GM21576 (cell line): ENCODE results near the gene ITGB4.
A peak's percentile ranks its signal among the peaks of the same experiment; 100 is the strongest.

Experiments used
- ATAC-seq: cut with Tn5 transposase; IDR thresholded peaks from one replicate; pipeline ENCODE4 v1.9.1; 2021; ENCODE audit warnings: mild to moderate bottlenecking, moderate library complexity; ENCODE audit not compliant: unreplicated experiment

The ITGB4 gene

DNA sequence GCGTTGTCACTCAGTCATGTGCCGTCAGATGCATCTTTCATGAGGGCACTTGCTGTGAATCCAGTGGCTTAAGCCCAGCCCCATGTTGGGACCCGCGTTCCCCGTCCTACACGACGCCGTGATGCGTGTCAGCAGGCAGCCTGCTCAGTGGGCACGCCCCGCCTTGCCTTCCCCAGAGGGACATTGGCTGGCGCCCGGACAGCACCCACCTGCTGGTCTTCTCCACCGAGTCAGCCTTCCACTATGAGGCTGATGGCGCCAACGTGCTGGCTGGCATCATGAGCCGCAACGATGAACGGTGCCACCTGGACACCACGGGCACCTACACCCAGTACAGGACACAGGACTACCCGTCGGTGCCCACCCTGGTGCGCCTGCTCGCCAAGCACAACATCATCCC is 8.8 kb downstream of the ITGB4 start:
- no peak for ATAC-seq

DNA sequence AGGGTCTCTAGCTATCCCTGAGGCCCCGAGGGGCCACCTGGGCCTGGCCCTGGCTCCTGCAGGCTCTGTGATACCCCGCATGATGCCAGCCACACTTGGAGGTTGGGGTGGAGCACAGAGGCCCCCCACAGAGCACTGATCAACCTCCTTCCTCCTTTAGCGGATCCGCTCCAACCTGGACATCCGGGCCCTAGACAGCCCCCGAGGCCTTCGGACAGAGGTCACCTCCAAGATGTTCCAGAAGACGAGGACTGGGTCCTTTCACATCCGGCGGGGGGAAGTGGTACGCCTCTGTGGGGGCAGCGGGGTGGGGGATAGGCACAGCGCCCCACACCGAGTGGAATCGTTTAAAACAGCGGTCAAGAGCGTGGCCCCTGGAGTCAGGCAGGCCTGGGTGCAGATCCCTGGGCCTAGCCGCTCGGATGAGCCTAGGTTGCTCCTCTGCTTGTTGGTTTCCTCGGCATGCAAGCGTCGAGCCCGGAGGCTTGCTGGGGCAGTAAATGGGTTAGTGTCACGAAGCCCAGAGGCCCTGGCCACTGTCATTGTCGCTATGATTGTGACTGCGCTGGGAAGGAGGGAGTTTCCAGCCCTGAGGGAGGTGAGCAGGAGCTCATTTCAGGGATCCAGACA is 9.9 kb downstream of the ITGB4 start:
- no peak for ATAC-seq

DNA sequence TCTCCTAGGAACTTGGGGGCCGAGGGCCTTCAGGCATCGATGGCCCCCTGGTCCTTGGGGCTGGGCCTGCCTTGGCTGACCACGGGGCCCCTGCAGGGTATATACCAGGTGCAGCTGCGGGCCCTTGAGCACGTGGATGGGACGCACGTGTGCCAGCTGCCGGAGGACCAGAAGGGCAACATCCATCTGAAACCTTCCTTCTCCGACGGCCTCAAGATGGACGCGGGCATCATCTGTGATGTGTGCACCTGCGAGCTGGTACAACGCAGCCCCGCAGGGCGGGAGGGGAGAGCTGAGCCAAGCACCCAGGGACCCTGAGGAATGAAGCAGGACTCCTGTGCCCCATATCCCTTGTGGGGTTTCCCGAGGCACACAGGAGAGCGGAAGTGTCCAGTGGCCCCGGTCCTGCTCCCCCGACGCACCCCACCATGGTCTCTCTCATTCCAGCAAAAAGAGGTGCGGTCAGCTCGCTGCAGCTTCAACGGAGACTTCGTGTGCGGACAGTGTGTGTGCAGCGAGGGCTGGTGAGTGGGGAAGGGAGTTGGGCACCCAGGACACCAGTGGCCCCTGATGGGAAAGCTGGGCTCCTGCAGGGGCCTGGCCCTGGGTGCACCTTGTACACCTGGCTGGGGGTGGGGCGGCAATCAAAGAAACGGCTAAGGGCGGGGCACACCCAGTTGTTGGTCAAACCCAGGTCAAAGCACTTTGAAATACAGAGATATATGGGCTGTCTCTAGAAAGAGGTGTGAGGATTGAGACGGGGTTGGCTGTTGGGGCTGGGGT is 10.6 kb downstream of the ITGB4 start:
- no peak for ATAC-seq

DNA sequence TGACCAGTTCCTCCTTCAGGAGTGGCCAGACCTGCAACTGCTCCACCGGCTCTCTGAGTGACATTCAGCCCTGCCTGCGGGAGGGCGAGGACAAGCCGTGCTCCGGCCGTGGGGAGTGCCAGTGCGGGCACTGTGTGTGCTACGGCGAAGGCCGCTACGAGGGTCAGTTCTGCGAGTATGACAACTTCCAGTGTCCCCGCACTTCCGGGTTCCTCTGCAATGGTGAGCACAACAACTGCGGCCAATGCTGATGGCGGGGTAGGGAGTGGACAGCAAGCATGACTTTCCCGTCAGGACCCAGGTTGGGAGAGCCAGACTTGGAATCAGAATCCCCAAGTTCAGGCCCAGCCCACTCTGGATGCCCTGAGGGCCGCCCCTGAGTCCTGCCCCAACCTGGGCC is 12.2 kb downstream of the ITGB4 start:
- no peak for ATAC-seq

DNA sequence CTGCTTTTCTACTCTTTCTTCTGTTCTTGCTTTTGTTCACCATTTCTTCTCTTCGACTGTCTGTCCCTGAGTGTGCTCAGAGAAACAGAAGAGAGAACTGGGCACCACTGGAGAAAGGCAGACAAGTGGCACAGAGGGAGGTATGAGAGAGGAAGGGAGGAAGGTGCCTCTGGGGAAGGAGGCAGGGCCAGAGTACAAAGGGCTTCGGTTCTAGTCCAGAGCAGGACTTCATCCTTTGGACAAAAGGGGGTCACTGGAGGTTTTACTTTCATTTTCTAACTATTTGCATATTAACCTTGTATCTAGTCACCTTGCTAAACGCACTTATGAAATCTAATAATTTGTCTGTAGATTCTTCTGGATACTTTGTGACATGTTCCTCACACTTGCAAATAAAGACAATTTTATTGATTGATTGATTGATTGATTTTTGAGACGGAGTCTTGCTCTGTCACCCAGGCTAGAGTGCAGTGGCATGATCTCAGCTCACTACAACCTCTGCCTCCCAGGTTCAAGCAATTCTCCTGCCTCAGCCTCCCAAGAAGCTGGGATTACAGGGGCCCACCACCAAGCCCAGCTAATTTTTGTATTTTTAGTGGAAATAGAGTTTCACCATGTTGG is 13.5 kb downstream of the ITGB4 start:
- ATAC-seq = no peak

DNA sequence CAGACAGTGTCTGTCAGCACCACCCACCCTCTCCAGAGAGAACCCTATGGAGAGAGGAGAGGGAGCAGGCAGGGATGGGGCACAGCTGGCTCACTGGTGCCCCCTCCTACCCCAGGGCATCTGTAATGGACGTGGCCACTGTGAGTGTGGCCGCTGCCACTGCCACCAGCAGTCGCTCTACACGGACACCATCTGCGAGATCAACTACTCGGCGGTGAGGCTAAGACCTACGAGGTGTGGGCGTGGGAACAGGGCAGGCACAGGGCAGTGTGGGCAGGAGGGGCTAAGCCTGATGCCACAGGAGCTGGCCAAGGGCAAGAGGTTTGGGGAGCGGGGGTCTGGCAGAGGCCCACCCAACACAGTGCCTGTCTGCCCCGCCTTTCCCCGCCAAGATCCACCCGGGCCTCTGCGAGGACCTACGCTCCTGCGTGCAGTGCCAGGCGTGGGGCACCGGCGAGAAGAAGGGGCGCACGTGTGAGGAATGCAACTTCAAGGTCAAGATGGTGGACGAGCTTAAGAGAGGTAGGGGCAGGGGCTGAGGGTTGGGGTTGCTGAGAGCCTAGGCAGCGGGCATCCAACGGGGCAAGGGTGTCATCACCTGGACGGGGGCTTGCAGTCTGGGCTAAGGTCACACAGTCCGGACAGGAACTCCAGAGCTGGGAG is 15.0 kb downstream of the ITGB4 start:
- no peak for ATAC-seq

DNA sequence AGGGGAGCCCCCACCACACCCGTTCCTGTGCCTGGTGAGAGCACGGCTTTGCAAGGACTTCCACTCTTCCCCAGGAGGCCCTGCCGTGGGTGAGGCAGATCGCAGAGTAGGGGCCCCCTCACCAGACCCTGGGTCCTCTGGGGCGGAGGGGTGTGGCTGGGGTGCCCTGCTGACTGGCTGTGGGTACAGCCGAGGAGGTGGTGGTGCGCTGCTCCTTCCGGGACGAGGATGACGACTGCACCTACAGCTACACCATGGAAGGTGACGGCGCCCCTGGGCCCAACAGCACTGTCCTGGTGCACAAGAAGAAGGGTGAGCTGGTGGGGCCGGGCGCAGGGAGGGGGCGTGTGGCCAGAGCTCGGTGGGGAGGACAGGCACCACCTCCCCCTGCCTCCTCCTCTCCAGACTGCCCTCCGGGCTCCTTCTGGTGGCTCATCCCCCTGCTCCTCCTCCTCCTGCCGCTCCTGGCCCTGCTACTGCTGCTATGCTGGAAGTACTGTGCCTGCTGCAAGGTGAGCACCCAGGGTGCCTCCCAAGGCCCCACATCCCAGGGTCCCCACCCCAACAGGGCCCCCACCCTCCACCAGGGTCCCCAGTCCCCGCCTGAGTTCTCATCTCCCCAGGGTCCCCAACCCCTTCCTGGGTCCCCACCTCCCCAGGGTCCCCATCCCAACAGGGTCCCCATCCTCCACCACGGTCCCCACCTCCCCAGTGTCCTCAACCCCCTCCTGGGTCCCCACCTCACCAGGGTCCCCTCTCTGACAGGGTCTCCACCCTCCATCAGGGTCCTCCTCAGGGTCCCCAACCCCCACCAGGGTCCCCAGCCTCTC is 16.1 kb downstream of the ITGB4 start:
- ATAC-seq = no peak

DNA sequence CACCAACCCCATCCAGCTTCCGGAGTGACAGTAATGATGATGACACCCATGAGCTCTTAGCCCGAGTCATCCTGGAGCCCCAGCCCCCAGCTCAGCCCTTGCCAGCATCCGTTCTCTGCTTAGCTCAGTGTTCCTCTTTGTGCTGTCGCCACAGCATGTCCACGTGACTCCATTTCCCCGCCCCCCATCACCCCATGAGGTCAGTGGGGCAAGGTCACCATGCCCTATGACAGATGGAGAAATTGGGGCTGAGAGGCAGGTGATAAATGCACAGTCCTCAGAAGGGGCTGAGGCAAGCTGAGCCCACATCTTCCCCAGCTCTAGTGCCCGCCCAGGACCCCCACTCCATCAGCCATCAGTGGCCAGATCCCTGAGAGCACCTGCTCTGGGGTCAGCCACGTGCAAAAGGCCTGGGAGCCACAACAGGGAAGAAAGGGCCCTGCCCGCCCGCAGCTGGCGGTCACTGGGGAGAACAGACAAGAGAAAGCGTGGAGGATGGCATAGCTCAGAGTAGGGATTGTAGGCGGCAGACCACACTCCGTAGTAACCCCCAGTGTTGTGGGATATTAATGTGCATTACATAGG is 17.1 kb downstream of the ITGB4 start:
- ATAC-seq = no peak

DNA sequence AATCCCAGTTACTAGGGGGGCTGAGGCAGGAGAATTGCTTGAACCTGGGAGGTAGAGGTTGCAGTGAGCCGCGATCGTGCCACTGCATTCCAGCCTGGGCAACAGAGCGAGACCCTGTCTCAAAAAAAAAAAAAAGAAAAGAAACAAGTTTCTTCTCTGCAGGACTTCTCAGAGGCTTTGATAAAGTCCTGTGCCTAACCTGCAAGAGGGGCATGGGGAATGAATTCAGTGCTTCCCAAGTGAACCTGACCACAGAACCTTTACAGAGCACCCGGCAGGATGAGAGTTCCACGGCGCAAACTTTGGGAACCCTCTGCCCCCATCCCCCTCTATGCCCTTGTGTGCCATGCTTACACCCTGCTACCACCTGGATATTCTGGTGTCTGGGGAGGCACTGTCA is 17.9 kb downstream of the ITGB4 start:
- ATAC-seq = no peak

DNA sequence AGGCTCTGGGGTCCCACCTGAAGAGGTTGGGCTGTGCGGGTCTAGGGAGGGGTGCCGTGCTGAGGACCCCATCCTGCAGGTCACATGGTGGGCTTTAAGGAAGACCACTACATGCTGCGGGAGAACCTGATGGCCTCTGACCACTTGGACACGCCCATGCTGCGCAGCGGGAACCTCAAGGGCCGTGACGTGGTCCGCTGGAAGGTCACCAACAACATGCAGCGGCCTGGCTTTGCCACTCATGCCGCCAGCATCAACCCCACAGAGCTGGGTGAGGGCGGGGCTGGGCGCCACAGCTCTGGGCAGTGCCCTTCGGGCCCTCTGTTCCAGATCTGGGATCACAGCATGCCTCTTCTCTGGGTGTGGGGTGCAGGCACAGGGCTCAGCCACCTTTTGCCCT is 18.5 kb downstream of the ITGB4 start:
- ATAC-seq = no peak

DNA sequence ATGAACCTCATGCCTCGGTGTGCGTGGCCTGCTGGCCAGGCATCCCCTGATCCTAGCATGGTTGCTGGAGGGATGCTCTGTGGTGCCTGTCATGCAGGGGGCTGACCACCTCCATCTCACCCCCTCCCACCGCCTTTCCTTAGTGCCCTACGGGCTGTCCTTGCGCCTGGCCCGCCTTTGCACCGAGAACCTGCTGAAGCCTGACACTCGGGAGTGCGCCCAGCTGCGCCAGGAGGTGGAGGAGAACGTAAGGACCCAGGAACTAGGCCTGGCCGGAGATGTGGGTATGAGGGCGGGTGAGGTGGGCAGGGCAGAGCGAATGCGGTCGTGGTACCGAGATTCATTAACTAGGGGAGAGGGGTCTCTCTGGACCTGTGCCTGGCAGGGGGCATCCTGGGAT is 19.0 kb downstream of the ITGB4 start:
- ATAC-seq = no peak

DNA sequence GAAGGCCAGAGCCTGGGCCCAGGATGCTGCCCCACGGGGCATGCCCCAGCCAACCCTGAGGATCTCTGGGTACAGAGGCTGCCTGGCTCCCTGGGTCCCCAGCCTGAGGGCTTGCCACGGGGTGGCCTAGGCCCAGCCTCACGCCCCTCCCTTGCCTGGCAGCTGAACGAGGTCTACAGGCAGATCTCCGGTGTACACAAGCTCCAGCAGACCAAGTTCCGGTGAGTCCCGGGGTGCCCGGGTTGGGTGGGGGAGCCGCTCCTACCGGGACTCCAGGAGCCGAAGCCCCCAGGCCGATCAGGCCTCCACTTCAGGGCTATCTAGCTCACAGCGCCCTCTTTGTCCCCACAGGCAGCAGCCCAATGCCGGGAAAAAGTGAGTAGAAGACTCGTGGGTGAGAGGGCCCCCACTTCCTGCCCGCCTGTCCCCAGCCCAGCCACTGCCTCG is 19.4 kb downstream of the ITGB4 start:
- no peak for ATAC-seq

DNA sequence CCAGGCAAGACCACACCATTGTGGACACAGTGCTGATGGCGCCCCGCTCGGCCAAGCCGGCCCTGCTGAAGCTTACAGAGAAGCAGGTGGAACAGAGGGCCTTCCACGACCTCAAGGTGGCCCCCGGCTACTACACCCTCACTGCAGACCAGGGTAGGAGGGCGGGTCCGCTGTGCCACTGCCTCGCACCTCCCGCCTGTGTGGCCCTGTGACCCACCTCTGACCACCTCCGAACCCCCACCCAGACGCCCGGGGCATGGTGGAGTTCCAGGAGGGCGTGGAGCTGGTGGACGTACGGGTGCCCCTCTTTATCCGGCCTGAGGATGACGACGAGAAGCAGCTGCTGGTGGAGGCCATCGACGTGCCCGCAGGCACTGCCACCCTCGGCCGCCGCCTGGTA is 21.1 kb downstream of the ITGB4 start:
- no peak for ATAC-seq

DNA sequence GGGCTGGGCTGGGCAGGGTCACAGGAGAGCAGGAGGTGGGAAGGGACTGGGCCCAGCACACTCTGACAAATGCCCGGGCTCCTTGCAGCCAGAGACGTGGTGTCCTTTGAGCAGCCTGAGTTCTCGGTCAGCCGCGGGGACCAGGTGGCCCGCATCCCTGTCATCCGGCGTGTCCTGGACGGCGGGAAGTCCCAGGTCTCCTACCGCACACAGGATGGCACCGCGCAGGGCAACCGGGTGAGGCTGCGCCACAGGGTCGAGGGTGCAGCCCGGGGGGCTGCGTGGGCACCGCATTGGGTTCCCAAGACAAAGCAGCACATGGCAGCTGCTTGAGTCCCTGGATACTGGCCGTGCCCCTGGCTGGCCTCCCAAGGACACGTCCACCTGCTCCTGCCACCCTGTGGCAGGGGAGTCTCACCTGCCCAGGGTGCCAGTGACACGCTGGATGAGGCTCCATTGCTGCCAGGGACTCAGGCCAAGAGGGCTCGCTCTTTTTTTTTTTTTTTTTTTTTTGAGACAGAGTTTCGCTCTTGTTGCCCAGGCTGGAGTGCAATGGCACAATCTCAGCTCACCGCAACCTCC is 22.5 kb downstream of the ITGB4 start:
- no peak for ATAC-seq

DNA sequence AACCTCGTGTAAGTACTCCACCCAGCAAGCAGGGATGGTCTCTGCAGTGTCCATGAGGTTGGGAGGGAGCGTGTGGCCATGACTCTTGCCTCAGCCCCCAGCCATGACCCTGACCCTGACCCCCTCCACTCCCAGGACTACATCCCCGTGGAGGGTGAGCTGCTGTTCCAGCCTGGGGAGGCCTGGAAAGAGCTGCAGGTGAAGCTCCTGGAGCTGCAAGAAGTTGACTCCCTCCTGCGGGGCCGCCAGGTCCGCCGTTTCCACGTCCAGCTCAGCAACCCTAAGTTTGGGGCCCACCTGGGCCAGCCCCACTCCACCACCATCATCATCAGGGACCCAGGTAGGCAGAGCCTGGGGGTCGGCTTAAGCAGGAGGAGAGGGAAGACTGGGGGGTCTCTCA is 27.4 kb downstream of the ITGB4 start:
- no peak for ATAC-seq

DNA sequence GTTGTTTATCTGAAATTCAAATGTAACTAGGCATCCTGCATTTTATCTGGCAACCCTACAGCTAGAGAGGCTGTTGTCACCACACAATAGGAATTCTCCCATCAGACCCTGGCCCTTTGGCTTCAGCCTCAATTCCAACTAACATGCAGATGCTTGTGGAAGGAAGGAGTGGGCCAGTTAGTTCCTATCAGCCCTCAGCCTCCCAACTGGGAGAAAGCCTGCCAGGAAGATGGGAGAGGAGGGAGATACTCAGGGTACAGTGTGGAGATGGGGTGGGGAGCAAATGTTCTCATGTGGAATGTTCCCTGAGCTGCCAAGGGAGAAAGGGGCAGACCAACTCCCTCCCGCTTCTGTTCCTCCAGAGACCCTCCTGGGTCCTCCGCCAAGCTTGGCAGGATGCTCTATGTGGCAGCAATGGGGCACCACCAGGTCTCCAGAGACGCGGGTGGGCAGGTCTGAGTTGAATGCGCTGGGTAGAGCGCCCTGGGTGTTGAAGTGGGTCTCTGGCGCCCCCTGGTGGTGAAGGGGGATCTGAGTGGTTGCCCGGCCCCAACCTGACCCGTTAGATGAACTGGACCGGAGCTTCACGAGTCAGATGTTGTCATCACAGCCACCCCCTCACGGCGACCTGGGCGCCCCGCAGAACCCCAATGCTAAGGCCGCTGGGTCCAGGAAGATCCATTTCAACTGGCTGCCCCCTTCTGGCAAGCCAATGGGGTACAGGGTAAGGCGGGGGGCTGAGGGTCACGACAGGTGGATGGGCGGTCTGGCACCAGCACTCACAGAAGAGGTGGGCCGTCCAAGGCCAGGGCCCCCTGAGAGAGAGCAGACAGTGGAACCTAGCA is 28.5 kb downstream of the ITGB4 start:
- ATAC-seq = peak; percentile 54

DNA sequence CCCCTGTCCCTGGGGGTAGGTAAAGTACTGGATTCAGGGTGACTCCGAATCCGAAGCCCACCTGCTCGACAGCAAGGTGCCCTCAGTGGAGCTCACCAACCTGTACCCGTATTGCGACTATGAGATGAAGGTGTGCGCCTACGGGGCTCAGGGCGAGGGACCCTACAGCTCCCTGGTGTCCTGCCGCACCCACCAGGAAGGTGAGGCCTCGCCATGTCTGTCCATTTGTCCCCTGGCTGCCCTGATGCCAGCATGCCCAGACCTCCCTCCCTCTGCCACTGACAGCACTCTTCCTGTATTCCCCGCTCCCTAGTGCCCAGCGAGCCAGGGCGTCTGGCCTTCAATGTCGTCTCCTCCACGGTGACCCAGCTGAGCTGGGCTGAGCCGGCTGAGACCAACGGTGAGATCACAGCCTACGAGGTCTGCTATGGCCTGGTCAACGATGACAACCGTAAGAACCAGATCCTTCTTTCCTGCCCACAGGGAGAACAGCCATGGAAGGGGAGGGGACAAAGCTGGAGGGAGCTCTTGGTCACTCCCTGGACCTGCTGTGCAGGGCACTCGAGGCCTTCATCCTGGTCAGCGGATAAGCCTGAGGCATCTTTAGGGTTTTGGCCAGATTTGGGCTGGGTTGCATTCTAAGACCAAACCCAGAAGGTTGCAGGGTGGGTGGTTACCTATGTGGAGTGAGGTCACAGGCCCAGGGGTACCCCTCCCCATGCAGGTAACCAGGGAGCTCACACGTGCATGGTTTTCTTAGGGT is 29.6 kb downstream of the ITGB4 start:
- ATAC-seq = no peak

DNA sequence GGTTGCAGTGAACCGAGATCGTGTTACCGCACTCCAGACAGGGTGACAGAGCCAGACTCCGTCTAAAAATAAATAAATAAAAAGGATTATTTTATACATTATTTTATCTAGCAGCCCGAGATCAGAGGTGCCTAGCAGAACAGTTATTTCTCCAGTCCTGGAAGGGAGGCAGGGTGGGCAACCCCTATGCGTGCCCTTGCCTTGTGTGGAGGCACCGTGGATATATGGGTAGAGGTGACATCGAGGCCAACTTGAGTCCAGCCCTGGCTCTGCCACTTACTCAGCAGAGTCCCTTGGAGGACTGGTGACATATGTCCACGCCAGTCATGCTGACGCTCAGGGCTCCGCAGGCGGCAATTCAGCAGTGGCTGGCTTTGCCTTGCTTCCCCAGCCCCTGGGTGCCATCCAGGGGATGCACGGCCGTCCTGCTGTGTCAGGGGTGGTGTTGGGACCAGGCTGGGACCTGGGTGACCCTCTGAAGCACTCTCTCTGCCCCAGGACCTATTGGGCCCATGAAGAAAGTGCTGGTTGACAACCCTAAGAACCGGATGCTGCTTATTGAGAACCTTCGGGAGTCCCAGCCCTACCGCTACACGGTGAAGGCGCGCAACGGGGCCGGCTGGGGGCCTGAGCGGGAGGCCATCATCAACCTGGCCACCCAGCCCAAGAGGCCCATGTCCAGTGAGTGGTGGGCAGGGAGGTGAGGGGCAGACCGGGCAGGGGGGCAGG is 30.6 kb downstream of the ITGB4 start:
- no peak for ATAC-seq
